GM19099 (cell line): ENCODE data around the gene DND1.

Experiments
- POLR2A ChIP-seq: IDR thresholded peaks from 3 replicates; pipeline ENCODE4 v1.6.1; 2011; ENCODE audit warnings: low read depth; ENCODE audit not compliant: insufficient read length; ENCODE audit errors: extremely low read depth

Gene DND1

DNA sequence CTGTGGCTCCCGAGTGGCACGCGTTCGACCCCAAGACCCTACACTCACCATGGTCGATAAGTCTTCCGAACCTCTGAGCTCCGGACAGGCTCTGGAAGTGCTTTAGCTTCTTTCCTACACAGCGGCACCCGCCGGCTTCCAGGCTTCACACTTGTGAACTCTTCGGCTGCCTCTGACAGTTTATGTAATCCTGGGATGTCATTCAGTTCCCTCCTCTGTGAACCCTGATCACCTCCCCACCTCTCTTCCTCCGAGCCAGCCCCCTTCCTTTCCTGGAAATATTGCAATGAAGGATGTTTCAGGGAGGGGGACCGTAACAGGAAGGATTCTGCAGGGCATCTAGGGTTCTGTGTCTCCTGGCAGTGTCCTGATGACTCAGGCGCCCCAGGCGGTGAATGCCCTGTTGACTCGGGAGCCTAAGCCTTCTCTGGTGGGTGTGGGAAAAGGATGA lies 40.3 kb downstream of the DND1 start, which contains the start of gene CD14:
CD14 (minus strand) TSS at position 155 of the 451 bp plus-strand sequence; CDS start at position 51, 104 bp downstream.
- TF ChIP-seq POLR2A = no peak

DNA sequence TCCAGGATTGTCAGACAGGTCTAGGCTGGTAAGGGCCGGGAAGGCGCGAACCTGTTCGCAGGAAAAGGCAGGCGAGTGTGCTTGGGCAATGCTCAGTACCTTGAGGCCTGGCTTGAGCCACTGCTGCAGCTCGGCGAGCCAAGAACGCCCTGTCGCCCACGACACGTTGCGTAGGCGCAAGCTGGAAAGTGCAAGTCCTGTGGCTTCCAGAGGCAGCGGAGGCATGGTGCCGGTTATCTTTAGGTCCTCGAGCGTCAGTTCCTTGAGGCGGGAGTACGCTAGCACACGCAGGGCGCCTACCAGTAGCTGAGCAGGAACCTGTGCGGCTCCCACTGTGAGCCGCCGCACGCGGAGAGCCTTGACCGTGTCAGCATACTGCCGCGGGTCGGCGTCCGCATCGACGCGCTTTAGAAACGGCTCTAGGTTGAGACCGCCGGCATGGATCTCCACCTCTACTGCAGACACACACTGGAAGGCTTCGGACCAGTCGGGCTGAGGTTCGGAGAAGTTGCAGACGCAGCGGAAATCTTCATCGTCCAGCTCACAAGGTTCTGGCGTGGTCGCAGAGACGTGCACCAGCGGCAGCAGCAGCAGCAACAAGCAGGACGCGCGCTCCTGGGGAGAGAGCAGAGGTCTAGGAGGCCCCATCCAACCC lies 40.9 kb downstream of the DND1 start:
- no peak for TF ChIP-seq POLR2A

DNA sequence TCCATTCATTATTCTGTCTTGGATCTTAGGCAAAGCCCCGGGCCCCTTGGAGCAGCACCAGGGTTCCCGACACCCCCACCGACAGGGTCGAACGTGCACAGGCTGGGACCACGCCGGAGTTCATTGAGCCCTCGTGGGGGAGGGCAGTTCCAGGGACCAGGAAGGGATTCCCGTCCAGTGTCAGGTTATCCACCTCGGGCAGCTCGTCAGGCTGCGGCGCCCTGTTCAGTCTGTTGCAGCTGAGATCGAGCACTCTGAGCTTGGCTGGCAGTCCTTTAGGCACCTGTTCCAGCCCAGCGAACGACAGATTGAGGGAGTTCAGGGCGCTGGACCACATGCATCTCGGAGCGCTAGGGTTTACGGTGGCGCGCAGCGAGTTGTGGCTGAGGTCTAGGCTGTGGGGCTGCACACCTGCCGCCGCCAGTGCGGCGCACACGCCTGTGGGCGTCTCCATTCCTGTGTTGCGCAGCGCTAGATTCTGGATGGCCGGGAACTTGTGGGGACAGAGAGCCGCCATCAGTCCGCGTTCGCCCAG lies 41.5 kb downstream of the DND1 start:
- no peak for TF ChIP-seq POLR2A

DNA sequence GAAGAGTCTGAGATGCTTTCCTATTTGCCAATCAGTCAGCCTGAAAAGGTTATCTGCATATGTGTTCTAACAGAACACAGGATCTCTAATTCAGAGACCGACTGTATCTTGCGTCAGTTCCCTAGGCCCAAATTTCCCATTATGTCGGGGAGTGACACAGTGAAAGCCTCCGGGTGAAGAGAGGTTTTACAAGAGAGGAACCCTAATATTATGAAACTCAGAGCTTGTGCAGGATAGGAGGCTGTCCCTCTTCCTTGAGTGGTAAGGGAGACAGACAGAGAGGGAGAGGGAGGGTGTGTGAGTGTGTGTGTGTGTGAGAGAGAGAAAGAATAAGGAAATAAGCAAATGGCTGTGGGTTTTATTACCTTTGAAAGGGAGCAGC lies 42.3 kb downstream of the DND1 start:
- TF ChIP-seq POLR2A = no peak

DNA sequence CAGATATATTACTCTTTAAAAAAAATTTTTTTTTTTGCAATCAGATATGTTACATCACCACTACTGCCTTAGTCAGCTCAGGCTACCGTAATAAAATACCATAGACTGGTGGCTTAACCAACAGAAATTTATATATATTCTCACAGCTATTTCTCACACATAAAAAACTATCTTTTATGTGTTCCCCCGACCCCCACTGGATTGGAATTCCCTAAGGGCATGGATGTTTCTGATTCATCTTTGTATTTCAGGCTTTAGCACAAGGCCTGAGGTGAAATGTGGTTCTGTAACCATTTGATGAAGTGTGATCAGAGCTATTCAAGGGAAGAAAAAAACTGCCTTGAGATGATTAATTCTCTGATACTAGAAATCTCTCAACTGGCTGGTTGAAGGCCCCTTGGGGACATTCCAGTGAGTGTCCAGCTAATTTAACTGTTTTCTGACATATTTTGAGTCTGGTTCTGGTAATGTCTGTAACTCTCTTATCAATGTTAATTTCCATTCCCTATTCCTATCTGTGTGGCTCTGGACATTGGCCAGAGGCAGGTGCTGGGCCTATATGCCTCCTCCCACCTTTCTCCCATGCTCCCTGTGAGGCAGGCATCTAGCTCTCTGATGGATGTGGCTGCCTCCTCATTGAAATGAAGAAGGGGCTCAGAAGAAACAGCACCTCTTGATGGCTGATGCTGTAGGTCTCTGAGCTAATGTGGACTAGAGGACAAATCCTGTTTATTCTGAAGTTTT lies 42.9 kb downstream of the DND1 start:
- TF ChIP-seq POLR2A = no peak

DNA sequence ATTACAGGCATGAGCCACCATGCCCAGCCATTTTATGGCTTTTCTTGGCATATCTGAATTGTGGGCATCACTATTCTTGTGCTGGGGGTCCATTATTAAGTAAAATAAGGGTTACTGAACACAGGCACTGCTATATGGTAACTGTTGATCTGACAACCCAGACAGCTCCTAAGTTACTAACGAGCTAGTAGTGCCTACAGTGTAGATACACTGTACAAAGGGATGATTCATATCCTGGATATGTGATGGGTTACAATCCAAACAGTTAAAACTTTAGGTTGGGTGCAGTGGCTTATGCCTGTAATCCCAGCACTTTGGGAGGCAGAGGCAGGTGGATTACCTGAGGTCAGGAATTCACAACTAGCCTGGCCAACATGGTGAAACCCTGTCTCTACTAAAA lies 44.7 kb downstream of the DND1 start:
- TF ChIP-seq POLR2A = no peak

DNA sequence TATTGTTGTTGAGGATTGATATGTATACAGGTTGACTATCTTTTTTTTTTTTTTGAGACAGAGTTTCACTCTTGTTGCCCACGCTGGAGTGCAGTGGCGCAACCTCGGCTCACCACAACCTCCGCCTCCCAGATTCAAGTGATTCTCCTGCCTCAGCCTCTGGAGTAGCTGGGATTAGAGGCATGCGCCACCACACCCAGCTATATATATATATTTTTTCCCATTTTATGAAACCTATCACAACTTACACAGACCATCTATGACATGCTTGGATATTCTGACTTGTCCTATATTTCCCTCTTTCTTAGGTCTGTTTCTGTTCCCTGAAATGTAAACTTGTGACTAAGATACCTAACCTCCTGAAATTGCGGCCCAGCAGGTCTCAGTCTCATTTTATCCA lies 45.4 kb downstream of the DND1 start:
- no peak for TF ChIP-seq POLR2A

DNA sequence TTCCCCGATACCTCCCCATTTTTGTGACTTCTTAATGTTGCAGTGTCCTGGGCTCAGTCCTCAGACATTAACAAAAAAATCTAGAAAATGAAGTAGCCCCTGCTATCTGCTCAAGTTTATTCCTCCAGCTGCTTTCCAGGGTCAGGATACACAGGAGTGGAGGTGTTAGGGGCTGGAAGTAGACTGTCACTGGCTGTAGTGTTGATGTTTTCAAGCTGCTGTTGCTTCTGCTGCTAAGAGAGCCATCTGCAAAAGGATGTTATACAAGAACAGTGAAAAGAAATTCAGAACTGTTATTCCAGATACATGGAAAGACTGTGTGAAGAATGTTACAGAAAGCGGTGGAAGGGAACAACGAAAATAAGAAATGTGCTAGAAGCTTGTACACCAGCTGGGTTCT lies 51.1 kb downstream of the DND1 start:
- TF ChIP-seq POLR2A = no peak
